ENCODE measurements around the gene ULK1.

DNA sequence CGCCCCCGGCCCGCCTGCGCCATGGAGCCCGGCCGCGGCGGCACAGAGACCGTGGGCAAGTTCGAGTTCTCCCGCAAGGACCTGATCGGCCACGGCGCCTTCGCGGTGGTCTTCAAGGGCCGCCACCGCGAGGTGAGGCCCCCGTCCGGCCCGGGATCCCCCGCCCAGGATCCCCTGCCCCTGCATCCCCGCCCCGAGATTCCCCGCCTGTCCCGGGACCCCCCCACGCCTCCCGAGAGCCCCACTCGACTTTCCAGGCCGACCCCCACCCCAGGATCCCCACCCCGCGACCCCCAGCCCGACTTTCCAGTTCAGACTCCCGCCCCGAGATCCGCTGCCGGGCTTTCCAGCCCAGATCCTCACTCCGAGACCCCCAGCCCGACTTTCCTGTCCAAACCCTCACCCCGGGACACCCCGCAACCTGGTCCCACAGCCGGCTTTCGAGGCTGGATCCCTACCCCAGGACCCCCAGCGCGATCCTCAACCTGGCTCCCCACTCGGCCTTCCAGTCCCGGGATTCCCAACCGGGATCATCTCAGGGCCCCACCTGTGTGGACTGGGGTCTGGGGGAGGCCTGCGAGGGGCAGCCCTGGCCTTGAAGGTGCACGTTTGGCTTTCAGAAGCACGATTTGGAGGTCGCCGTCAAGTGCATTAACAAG lies 688 bp downstream of the ULK1 start:
- TF ChIP-seq, protein P1, sequence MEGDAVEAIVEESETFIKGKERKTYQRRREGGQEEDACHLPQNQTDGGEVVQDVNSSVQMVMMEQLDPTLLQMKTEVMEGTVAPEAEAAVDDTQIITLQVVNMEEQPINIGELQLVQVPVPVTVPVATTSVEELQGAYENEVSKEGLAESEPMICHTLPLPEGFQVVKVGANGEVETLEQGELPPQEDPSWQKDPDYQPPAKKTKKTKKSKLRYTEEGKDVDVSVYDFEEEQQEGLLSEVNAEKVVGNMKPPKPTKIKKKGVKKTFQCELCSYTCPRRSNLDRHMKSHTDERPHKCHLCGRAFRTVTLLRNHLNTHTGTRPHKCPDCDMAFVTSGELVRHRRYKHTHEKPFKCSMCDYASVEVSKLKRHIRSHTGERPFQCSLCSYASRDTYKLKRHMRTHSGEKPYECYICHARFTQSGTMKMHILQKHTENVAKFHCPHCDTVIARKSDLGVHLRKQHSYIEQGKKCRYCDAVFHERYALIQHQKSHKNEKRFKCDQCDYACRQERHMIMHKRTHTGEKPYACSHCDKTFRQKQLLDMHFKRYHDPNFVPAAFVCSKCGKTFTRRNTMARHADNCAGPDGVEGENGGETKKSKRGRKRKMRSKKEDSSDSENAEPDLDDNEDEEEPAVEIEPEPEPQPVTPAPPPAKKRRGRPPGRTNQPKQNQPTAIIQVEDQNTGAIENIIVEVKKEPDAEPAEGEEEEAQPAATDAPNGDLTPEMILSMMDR (IDR thresholded peaks at IDR 0.05 in 4 of 5, conservative IDR thresholded peaks at IDR 0.05 in 1 of 5): no peak
- TF ChIP-seq POLR2A (IDR thresholded peaks at IDR 0.05): no peak
